DOHH2 (cell line): ENCODE results near the gene GIGYF1.

Experiments
- CTCF ChIP-seq: fragments of 200-600 bp; sonication (generic); IDR thresholded peaks from one replicate; pipeline ENCODE4 v1.5.1; 2014; ENCODE audit warnings: antibody characterized with exemption, mild to moderate bottlenecking, low read depth, low read length; ENCODE audit not compliant: poor library complexity, severe bottlenecking
- EZH2phosphoT487 ChIP-seq: fragments of 200-600 bp; sonication (generic); IDR thresholded peaks from 2 replicates; pipeline ENCODE4 v1.6.1; 2017; ENCODE audit warnings: borderline replicate concordance, mild to moderate bottlenecking, antibody characterized with exemption, low read length, moderate library complexity, mixed read lengths

GRCh38 chr7:100665168-100665726 lies 28.8 kb downstream of the GIGYF1 start:
- no peak for TF ChIP-seq CTCF
- TF ChIP-seq EZH2phosphoT487 = no peak
